DND-41 (cell line): ENCODE data around the gene HTRA3.
"Not testable (repeated sequence)": the region's sequence is repeated elsewhere in the genome, so short reads cannot be mapped to it uniquely, and the experiment has no call there.

ENCODE experiments used
- EZH2 ChIP-seq: IDR thresholded peaks from 3 replicates; pipeline ENCODE4 v1.6.1; 2012; ENCODE audit warnings: borderline replicate concordance, low read depth, mild to moderate bottlenecking, moderate library complexity, low read length, inconsistent platforms; ENCODE audit not compliant: severe bottlenecking
- TF ChIP-seq, protein P1 (sequence below): IDR thresholded peaks from 2 replicates; pipeline ENCODE4 v1.5.1; 2012; ENCODE audit warnings: borderline replicate concordance, low read length, moderate library complexity, mild to moderate bottlenecking; ENCODE audit not compliant: poor library complexity, severe bottlenecking; ENCODE audit errors: extremely low read depth

DNA sequence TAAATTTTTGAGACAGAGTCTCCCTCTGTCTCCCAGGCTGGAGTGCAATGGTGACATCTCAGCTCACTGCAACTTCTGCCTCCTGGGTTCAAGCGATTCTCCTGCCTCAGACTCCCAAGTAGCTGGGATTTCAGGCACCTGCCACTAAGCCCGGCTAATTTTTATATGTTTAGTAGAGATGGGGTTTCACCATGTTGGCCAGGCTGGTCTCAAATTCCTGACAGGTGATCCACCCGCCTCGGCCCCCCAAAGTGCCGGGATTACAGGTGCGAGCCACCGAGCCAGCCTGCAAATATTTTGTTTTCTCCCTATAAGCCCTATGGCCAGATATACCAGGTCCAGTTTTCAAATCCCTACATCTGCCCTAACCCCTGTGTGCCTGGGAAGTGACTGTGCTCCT, 71.7 kb downstream of the HTRA3 start:
- TF ChIP-seq, protein P1, sequence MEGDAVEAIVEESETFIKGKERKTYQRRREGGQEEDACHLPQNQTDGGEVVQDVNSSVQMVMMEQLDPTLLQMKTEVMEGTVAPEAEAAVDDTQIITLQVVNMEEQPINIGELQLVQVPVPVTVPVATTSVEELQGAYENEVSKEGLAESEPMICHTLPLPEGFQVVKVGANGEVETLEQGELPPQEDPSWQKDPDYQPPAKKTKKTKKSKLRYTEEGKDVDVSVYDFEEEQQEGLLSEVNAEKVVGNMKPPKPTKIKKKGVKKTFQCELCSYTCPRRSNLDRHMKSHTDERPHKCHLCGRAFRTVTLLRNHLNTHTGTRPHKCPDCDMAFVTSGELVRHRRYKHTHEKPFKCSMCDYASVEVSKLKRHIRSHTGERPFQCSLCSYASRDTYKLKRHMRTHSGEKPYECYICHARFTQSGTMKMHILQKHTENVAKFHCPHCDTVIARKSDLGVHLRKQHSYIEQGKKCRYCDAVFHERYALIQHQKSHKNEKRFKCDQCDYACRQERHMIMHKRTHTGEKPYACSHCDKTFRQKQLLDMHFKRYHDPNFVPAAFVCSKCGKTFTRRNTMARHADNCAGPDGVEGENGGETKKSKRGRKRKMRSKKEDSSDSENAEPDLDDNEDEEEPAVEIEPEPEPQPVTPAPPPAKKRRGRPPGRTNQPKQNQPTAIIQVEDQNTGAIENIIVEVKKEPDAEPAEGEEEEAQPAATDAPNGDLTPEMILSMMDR = not testable (repeated sequence)
- not testable (repeated sequence) for TF ChIP-seq EZH2
